Astrocyte of the spinal cord (primary cell): ENCODE results near the gene ALDH1L1.

Experiments
- DNase-seq: peaks from one replicate; pipeline ENCODE4 v3.0.0; 2011; ENCODE audit warnings: low read depth, low spot score
- H3K4me3 ChIP-seq: 2 replicates; pipeline ENCODE4 v1.5.1; 2011; ENCODE audit warnings: low read depth, mild to moderate bottlenecking, low read length, moderate library complexity
- in situ Hi-C: cut with HindIII; loops from 2 replicates; pipeline ENCODE4 v1.10.0; 2017; ENCODE audit warnings: low sequenced_read_pairs
- TF ChIP-seq, protein P1 (sequence below): IDR thresholded peaks from 2 replicates; pipeline ENCODE4 v1.5.1; 2012; ENCODE audit warnings: low read depth, mild to moderate bottlenecking, low read length, inconsistent platforms

The ALDH1L1 gene

GRCh38 chr3:126130981-126131745 lies 49.2 kb downstream of the ALDH1L1 start:
- DNase-seq: no peak
- TF ChIP-seq, protein P1, sequence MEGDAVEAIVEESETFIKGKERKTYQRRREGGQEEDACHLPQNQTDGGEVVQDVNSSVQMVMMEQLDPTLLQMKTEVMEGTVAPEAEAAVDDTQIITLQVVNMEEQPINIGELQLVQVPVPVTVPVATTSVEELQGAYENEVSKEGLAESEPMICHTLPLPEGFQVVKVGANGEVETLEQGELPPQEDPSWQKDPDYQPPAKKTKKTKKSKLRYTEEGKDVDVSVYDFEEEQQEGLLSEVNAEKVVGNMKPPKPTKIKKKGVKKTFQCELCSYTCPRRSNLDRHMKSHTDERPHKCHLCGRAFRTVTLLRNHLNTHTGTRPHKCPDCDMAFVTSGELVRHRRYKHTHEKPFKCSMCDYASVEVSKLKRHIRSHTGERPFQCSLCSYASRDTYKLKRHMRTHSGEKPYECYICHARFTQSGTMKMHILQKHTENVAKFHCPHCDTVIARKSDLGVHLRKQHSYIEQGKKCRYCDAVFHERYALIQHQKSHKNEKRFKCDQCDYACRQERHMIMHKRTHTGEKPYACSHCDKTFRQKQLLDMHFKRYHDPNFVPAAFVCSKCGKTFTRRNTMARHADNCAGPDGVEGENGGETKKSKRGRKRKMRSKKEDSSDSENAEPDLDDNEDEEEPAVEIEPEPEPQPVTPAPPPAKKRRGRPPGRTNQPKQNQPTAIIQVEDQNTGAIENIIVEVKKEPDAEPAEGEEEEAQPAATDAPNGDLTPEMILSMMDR: no peak
- in situ Hi-C loops: no loop called here
- H3K4me3 ChIP-seq: no peak overlapping the region

DNA sequence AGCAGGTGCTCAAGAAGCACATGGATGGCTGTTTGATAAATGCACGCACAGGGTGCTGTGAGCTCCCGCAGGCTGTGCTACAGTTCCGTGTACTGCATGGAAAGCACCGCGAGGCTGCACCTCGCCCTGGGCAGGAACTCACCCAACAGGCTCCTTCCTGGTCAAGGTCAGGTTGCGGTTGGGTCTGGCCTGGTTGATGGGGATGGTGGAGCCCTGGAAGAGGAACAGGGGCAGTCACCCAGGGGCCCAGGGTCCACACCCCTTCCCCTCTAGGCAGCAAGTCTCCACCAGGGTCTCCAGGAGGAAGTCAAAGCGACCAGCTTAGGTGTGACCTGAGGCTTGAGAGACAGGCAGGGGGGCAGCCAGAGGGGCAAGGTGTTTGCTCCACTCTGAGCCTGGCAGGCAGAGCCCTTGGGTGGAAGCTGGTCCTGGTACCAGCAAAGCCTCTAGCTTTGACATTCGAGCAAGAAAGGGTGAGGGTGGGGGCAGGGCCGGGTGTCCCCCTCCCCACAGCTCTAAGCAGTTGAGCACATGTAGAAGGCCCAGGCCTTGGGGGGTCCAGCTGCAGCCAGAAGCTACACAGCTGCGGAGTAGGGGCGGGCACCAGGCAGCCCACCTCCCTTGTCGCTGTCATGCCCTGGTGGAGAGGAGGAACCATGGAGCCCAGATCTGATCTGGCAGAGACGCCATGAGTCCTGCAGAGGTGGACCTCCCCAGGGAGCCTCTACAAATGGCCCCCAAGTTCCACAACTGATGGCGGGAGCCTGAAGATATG lies 50.1 kb downstream of the ALDH1L1 start:
- H3K4me3 ChIP-seq: no peak overlapping the region
- in situ Hi-C loops: no loop called here
- DNase-seq: no peak
- TF ChIP-seq, protein P1: no peak

DNA sequence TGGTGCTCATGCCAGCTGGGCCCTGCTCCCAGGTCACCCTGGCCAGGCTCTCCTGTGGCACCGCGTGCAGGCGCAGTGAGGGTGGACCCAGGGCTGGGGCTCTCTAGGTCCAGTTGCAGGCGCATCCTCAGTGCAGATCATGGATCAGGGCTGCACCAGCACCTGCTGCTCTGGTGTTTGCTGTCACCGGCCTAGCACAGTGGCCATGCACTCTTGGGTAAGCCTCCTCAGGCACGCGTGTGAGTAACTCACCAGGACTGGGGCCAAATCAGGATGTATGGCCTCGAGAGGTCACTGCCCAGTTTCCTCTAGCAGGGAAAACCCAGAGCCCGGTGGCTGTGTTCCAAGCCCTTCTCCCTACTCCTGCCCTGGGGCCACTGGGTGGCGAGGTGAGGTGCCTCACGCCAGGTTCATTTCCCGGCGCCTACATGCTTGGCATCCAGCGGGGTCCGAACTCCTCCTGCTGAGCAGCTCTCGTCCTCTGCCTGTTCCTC lies 50.9 kb downstream of the ALDH1L1 start:
- H3K4me3 ChIP-seq: no peak overlapping the region
- in situ Hi-C loops: no loop called here
- TF ChIP-seq, protein P1: no peak
- DNase-seq: no peak

DNA sequence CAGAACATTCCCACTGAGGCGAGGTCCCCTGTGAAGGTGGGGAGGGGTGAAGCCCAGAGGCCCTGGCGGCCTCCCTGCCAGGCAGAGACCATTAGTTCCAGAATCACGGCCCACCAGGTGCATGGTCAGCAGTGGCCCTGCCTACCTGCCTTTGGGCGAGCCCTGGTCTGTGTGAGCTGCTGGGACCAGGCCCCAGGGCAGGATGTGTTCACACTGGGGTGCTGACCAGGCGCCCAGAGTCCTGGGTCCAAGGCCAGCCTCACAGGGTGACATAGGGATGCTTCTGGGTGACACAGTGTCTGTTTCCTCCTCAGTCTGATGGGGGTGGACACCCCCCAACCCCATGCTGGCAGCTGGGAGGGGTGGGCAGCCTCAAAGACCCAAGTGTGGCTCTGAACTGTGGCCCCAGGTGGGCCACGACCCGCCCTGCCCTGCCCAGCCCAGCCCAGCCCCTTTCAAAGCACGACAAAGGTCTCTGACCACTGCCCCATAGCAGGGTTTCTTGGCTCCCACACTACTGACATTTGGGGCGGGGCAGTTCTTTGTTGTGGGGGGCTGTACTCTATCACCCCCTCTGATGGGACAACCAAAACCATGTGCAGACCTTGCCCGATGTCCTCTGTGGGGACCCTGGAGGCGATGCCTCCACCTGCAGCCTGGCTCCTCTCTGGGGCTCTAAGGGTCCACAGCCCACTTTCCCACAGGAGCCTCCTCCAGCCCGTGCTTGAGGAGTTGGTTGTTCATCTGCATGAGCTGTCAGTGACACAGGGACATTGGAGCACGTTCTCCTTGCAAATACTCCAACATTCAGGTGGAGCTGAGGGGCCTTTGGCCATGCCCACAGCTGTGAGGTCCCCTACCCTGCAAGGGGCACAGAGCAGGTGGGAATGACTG lies 51.6 kb downstream of the ALDH1L1 start:
- DNase-seq: no peak
- TF ChIP-seq, protein P1: no peak
- H3K4me3 ChIP-seq: no peak overlapping the region
- in situ Hi-C loops: no loop called here

DNA sequence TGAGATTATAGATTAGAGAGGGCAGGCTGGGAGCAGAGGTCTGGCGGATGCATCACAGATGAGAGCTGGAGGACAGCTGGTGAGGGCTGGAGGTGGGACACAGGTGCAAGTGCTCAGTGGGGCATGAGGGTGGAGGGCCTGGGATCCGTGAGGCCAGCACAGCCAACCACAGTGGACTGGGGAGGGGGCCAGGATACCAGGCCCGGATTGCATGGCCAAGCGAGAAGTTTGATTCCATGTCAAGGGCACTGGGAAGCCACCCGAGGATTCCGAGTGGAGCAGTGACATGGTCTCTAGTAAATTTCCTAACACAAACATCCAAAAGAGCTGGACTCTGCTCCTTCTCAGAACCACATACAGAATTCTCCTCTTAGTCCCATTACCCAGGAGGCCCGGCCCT lies 52.5 kb downstream of the ALDH1L1 start:
- DNase-seq: no peak
- TF ChIP-seq, protein P1: no peak
- in situ Hi-C loops: no loop called here
- no peak overlapping the region for H3K4me3 ChIP-seq

- TF ChIP-seq, protein P1: no peak
- DNase-seq: no peak
- in situ Hi-C loops: no loop called here
- H3K4me3 ChIP-seq: no peak overlapping the region
These were observed 52.9 kb downstream of the ALDH1L1 start for GRCh38 chr3:126127452-126127851.
